SK-N-SH (cell line): Measurements from ENCODE around the gene SEC16A. TPM values are rescaled to one million over a fixed set of nuclear protein-coding genes. Genes with fewer than 3 reads are reported as not detected.

Experiments used
- CTCF ChIA-PET: fragments of 300-600, 350-600 bp; formaldehyde crosslinking; extraction: SDS; loops from one replicate; lab custom pipeline; 2021; lab: Yijun Ruan, JAX
- POLR2A ChIA-PET: fragments of 350-600 bp; sonication (Branson Sonifier 250); formaldehyde crosslinking; extraction: SDS; loops from one replicate; lab custom pipeline; 2020; ENCODE audit warnings: antibody characterized with exemption, inconsistent platforms; lab: Yijun Ruan, JAX
- DNase-seq: peaks from one replicate; pipeline ENCODE4 v3.0.0; 2012
- H2AFZ ChIP-seq: fragments of 200-600 bp; sonication (generic); 2 replicates; pipeline ENCODE4 v1.8.1; 2016; ENCODE audit warnings: antibody characterized with exemption, mild to moderate bottlenecking, low read depth
- H3F3A ChIP-seq: fragments of 200-600 bp; sonication (generic); replicated peaks from 2 replicates; pipeline ENCODE3; 2016; ENCODE audit warnings: antibody characterized with exemption, mild to moderate bottlenecking; ENCODE audit not compliant: insufficient read depth
- H3K27ac ChIP-seq, 2 experiments: fragments of 200-500 bp in 1 of 2; fragments of 200-600 bp in 1 of 2; sonication (Bioruptor generic) in 1 of 2; sonication (generic), shearing (Covaris generic) in 1 of 2; 2 replicates each; pipeline versions ENCODE4 v1.5.1 to v1.6.1; 2014 to 2016; ENCODE audit warnings: low read depth in 2 of 2, inconsistent platforms in 1 of 2, low read length in 1 of 2, mild to moderate bottlenecking in 1 of 2, mixed read lengths in 1 of 2
- H3K27me3 ChIP-seq: fragments of 200-600 bp; sonication (generic), shearing (Covaris generic); 2 replicates; pipeline ENCODE4 v1.6.1; 2016; ENCODE audit warnings: mixed run types; ENCODE audit not compliant: insufficient read depth
- H3K36me3 ChIP-seq, 2 experiments: fragments of 200-500 bp in 1 of 2; fragments of 200-600 bp in 1 of 2; sonication (Bioruptor generic) in 1 of 2; sonication (generic) in 1 of 2; replicated peaks in 1 of 2; 2 replicates each; pipeline versions ENCODE3 to v1.5.1; 2014 to 2016; ENCODE audit warnings: low read length in 1 of 2, mild to moderate bottlenecking in 1 of 2; ENCODE audit not compliant: insufficient read depth in 2 of 2, control insufficient read depth in 1 of 2
- H3K4me1 ChIP-seq, 2 experiments: fragments of 200-500 bp in 1 of 2; fragments of 200-600 bp in 1 of 2; sonication (Bioruptor generic) in 1 of 2; sonication (generic), shearing (Covaris generic) in 1 of 2; 2 replicates each; pipeline versions ENCODE4 v1.5.1 to v1.6.1; 2014 to 2016; ENCODE audit warnings: low read depth in 1 of 2, low read length in 1 of 2, mixed run types in 1 of 2; ENCODE audit not compliant: insufficient read depth in 2 of 2, control insufficient read depth in 1 of 2
- H3K4me2 ChIP-seq: fragments of 200-600 bp; sonication (generic), shearing (Covaris generic); 2 replicates; pipeline ENCODE4 v1.6.1; 2017; ENCODE audit warnings: mixed run types
- H3K4me3 ChIP-seq, 2 experiments: fragments of 200-500 bp in 1 of 2; fragments of 200-600 bp in 1 of 2; sonication (Bioruptor generic) in 1 of 2; sonication (generic), shearing (Covaris generic) in 1 of 2; 2 replicates each; pipeline versions ENCODE4 v1.5.1 to v1.8.1; 2014 to 2016; ENCODE audit warnings: low read depth in 2 of 2, inconsistent platforms in 1 of 2, low read length in 1 of 2, mild to moderate bottlenecking in 1 of 2, mixed read lengths in 1 of 2, moderate library complexity in 1 of 2
- H3K79me2 ChIP-seq: fragments of 200-600 bp; sonication (generic); 2 replicates; pipeline ENCODE4 v1.8.1; 2017; ENCODE audit warnings: mild to moderate bottlenecking; ENCODE audit not compliant: insufficient read depth
- H3K9ac ChIP-seq: fragments of 200-600 bp; sonication (generic); 2 replicates; pipeline ENCODE4 v1.6.1; 2017; ENCODE audit warnings: mixed run types
- H3K9me2 ChIP-seq: fragments of 200-600 bp; sonication (generic); 2 replicates; pipeline ENCODE4 v1.6.1; 2017; ENCODE audit warnings: mixed run types
- H3K9me3 ChIP-seq: fragments of 200-600 bp; sonication (generic); 2 replicates; pipeline ENCODE4 v1.6.1; 2017; ENCODE audit warnings: mixed run types, mild to moderate bottlenecking, moderate library complexity
- H4K20me1 ChIP-seq: fragments of 200-600 bp; sonication (generic); 2 replicates; pipeline ENCODE4 v1.6.1; 2017; ENCODE audit warnings: mild to moderate bottlenecking, mixed run types; ENCODE audit not compliant: insufficient read depth
- CTCF ChIP-seq: fragments of 200-600 bp; sonication (generic); IDR thresholded peaks from 2 replicates; pipeline ENCODE4 v1.6.1; 2017; ENCODE audit warnings: antibody characterized with exemption, mild to moderate bottlenecking, moderate library complexity
- EP300 ChIP-seq, 2 experiments: IDR thresholded peaks; 2 replicates each; pipeline versions ENCODE4 v1.4.0 to v1.6.1; 2012; ENCODE audit warnings: borderline replicate concordance in 1 of 2, low read depth in 1 of 2, low read length in 1 of 2
- EZH2phosphoT487 ChIP-seq: fragments of 200-600 bp; sonication (generic); IDR thresholded peaks from 2 replicates; pipeline ENCODE4 v1.6.1; 2017; ENCODE audit warnings: low read depth, mixed run types, mild to moderate bottlenecking, antibody characterized with exemption, moderate library complexity, borderline replicate concordance
- FOSL2 ChIP-seq: IDR thresholded peaks from 2 replicates; pipeline ENCODE4 v1.4.0; 2012; ENCODE audit warnings: low read depth, mild to moderate bottlenecking, moderate library complexity, borderline replicate concordance
- FOXJ3 ChIP-seq: sonication (generic); formaldehyde crosslinking; IDR thresholded peaks from 2 replicates; pipeline ENCODE4 v1.5.1; 2020; ENCODE audit warnings: mild to moderate bottlenecking, missing genetic modification reagents
- GABPA ChIP-seq: IDR thresholded peaks from 2 replicates; pipeline ENCODE4 v1.4.0; 2012; ENCODE audit warnings: low read depth, mild to moderate bottlenecking
- MEF2A ChIP-seq: IDR thresholded peaks from 2 replicates; pipeline ENCODE4 v1.4.0; 2012; ENCODE audit warnings: low read depth, borderline replicate concordance
- MXI1 ChIP-seq: IDR thresholded peaks from 2 replicates; pipeline ENCODE4 v1.6.1; 2012; ENCODE audit warnings: mild to moderate bottlenecking, low read depth, low read length, improper control_type of control experiment
- NFIC ChIP-seq: IDR thresholded peaks from 2 replicates; pipeline ENCODE4 v1.4.0; 2012; ENCODE audit warnings: borderline replicate concordance
- NRF1 ChIP-seq: IDR thresholded peaks from 2 replicates; pipeline ENCODE4 v1.6.1; 2012; ENCODE audit warnings: low read depth, mild to moderate bottlenecking, low read length
- POLR2AphosphoS5 ChIP-seq: IDR thresholded peaks from 2 replicates; pipeline ENCODE4 v1.6.1; 2012; ENCODE audit warnings: low read depth, low read length
- RAD21 ChIP-seq: IDR thresholded peaks from 2 replicates; pipeline ENCODE4 v1.6.1; 2012; ENCODE audit warnings: mild to moderate bottlenecking, low read length
- RFX5 ChIP-seq: IDR thresholded peaks from 2 replicates; pipeline ENCODE4 v1.6.1; 2012; ENCODE audit warnings: mild to moderate bottlenecking, improper control_type of control experiment, low read length
- TEAD4 ChIP-seq: IDR thresholded peaks from 2 replicates; pipeline ENCODE4 v1.4.0; 2012; ENCODE audit warnings: mild to moderate bottlenecking, borderline replicate concordance; ENCODE audit not compliant: insufficient read depth
- USF2 ChIP-seq: fragments of 150-350 bp; IDR thresholded peaks from 2 replicates; pipeline ENCODE4 v1.6.1; 2017; ENCODE audit warnings: antibody characterized with exemption, low read length, low read depth, borderline replicate concordance
- YY1 ChIP-seq: IDR thresholded peaks from 2 replicates; pipeline ENCODE4 v1.4.0; 2012; ENCODE audit warnings: low read depth, mild to moderate bottlenecking
- WGBS: methylation state at CpG from one replicate; pipeline ENCODE4 v1.1.6; 2017; ENCODE audit warnings: low lambda C conversion rate; 5-methylcytosine and 5-hydroxymethylcytosine counted together
- polyA plus RNA-seq, 3 experiments: library from polyadenylated mRNA; depleted of rRNA; stranded (reverse); fragments of >200 nt; gene quantifications; 2 replicates each; pipeline ENCODE4 v1.2.3, GENCODE V29; 2012
- TF ChIP-seq, protein P1 (sequence below): IDR thresholded peaks from 2 replicates; pipeline ENCODE4 v1.4.0; 2012; ENCODE audit warnings: low read depth, borderline replicate concordance
- TF ChIP-seq, protein P2 (sequence below): fragments of 150-350 bp; IDR thresholded peaks from 2 replicates; pipeline ENCODE4 v1.6.1; 2016; ENCODE audit warnings: mild to moderate bottlenecking, low read depth, low read length

The SEC16A gene
- polyA plus RNA-seq, 1 of the 3 experiments (the other 2 are of a cell fraction), result 25.9 TPM

- TF ChIP-seq CTCF, result no peak
- no peak for TF ChIP-seq RAD21
- TF ChIP-seq MXI1, result no peak
- no peak for TF ChIP-seq TEAD4
- no peak for TF ChIP-seq FOSL2
- no peak for TF ChIP-seq NRF1
- no peak for TF ChIP-seq MEF2A
- TF ChIP-seq YY1, result no peak
- no peak for TF ChIP-seq GABPA
- TF ChIP-seq EZH2phosphoT487, result no peak
- no peak for TF ChIP-seq POLR2AphosphoS5
These were observed 66.4 kb downstream of the SEC16A start (continued) for GRCh38 chr9:136416427-136416826.

- WGBS, result 91% methylated on average over 7 of the region's 9 CpGs
These were observed 69.9 kb downstream of the SEC16A start for GRCh38 chr9:136412962-136413361.

More at GRCh38 chr9:136412962-136413361, 69.9 kb downstream of the SEC16A start:
- POLR2A ChIA-PET, result no interaction called here
- no peaks in the 10 kb centered on the region for H3K9me2 ChIP-seq
- peaks cover 16 to 24% of the 10 kb centered on the region in 2 experiments for H3K4me1 ChIP-seq
- H3K4me3 ChIP-seq, result no peak overlapping the region
- peaks cover 71% of the 10 kb centered on the region for H3K79me2 ChIP-seq
- no peak for DNase-seq
- H3F3A ChIP-seq, result no peaks in the 10 kb centered on the region
- no peak overlapping the region for H2AFZ ChIP-seq
- peaks cover 7% of the 10 kb centered on the region for H4K20me1 ChIP-seq
- no peaks in the 10 kb centered on the region for H3K27me3 ChIP-seq
- no peak overlapping the region for H3K27ac ChIP-seq
- TF ChIP-seq RFX5, result no peak
- TF ChIP-seq, protein P1, sequence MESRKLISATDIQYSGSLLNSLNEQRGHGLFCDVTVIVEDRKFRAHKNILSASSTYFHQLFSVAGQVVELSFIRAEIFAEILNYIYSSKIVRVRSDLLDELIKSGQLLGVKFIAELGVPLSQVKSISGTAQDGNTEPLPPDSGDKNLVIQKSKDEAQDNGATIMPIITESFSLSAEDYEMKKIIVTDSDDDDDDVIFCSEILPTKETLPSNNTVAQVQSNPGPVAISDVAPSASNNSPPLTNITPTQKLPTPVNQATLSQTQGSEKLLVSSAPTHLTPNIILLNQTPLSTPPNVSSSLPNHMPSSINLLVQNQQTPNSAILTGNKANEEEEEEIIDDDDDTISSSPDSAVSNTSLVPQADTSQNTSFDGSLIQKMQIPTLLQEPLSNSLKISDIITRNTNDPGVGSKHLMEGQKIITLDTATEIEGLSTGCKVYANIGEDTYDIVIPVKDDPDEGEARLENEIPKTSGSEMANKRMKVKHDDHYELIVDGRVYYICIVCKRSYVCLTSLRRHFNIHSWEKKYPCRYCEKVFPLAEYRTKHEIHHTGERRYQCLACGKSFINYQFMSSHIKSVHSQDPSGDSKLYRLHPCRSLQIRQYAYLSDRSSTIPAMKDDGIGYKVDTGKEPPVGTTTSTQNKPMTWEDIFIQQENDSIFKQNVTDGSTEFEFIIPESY, result no peak
- TF ChIP-seq NFIC, result no peak
- TF ChIP-seq, protein P2, sequence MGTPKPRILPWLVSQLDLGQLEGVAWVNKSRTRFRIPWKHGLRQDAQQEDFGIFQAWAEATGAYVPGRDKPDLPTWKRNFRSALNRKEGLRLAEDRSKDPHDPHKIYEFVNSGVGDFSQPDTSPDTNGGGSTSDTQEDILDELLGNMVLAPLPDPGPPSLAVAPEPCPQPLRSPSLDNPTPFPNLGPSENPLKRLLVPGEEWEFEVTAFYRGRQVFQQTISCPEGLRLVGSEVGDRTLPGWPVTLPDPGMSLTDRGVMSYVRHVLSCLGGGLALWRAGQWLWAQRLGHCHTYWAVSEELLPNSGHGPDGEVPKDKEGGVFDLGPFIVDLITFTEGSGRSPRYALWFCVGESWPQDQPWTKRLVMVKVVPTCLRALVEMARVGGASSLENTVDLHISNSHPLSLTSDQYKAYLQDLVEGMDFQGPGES, result no peak
- TF ChIP-seq EP300 (IDR thresholded peaks at IDR 0.05; ENCODE audit: borderline replicate concordance in 1 of 2, low read depth in 1 of 2, low read length in 1 of 2), result no peak
- no peak for TF ChIP-seq USF2
- TF ChIP-seq FOSL2, result no peak
- TF ChIP-seq FOXJ3, result no peak
- CTCF ChIA-PET, result interaction anchor here (1.0 to 1.5 kb wide), 2 partner anchors 26 to 100 kb away, joined by 4 to 6 read pairs; no protein-coding TSS in a partner anchor
- no peak overlapping the region for H3K9ac ChIP-seq
- H3K9me3 ChIP-seq, result no peaks in the 10 kb centered on the region
- H3K36me3 ChIP-seq, result peaks cover 33 to 53% of the 10 kb centered on the region in 2 experiments
- no peak overlapping the region for H3K4me2 ChIP-seq
